A549 (cell line): ENCODE measurements around the gene KIF16B. TPM values are rescaled to one million over a fixed set of nuclear protein-coding genes. Genes with fewer than 3 reads are reported as not detected.

ENCODE experiments used
- BHLHE40 ChIP-seq: IDR thresholded peaks from 2 replicates; pipeline ENCODE4 v1.6.1; 2012; ENCODE audit warnings: low read depth, low read length, inconsistent platforms
- CHD2 ChIP-seq: fragments of 150-350 bp; IDR thresholded peaks from 2 replicates; pipeline ENCODE4 v1.6.1; 2014; ENCODE audit warnings: low read length; ENCODE audit not compliant: partially characterized antibody
- CHD4 ChIP-seq: fragments of 200-600 bp; sonication (generic); IDR thresholded peaks from 2 replicates; pipeline ENCODE4 v1.6.1; 2016; ENCODE audit warnings: antibody characterized with exemption, mild to moderate bottlenecking, borderline replicate concordance
- EHF ChIP-seq: fragments of 250-450 bp; sonication (Bioruptor Pico); IDR thresholded peaks from 2 replicates; pipeline ENCODE4 v1.5.0; 2020; ENCODE audit warnings: mild to moderate bottlenecking
- EHMT2 ChIP-seq: fragments of 200-600 bp; sonication (generic); IDR thresholded peaks from 2 replicates; pipeline ENCODE4 v1.6.1; 2016; ENCODE audit warnings: antibody characterized with exemption, low read depth, mild to moderate bottlenecking, moderate library complexity
- ELK1 ChIP-seq: fragments of 150-350 bp; IDR thresholded peaks from 2 replicates; pipeline ENCODE4 v1.6.1; 2014; ENCODE audit warnings: low read depth, mild to moderate bottlenecking, low read length
- EP300 ChIP-seq, 2 experiments: fragments of >200 bp; sonication (Bioruptor Twin); formaldehyde crosslinking; IDR thresholded peaks; 2 replicates in 1 of 2; 3 replicates in 1 of 2; pipeline ENCODE4 v1.6.1; 2016 to 2017
- FOSL2 ChIP-seq, 2 experiments: fragments of 450-650 bp in 1 of 2; fragments of >200 bp in 1 of 2; sonication (Bioruptor Twin) in 1 of 2; formaldehyde crosslinking; IDR thresholded peaks; 2 replicates each; pipeline versions ENCODE4 v1.5.0 to v1.6.1; 2016 to 2020; ENCODE audit warnings: mild to moderate bottlenecking in 1 of 2, moderate library complexity in 1 of 2
- HES2 ChIP-seq: fragments of >200 bp; sonication (Bioruptor Twin); formaldehyde crosslinking; IDR thresholded peaks from 2 replicates; pipeline ENCODE4 v1.6.1; 2016
- HOXA7 ChIP-seq: fragments of 250-450 bp; sonication (Bioruptor Pico); IDR thresholded peaks from 2 replicates; pipeline ENCODE4 v1.5.0; 2020; ENCODE audit warnings: mild to moderate bottlenecking, moderate library complexity
- HOXB5 ChIP-seq: fragments of 250-450 bp; sonication (Bioruptor Pico); IDR thresholded peaks from 2 replicates; pipeline ENCODE4 v1.5.0; 2020; ENCODE audit warnings: mild to moderate bottlenecking, moderate library complexity
- JUN ChIP-seq, 2 experiments: fragments of >200 bp; sonication (Bioruptor Twin); formaldehyde crosslinking; IDR thresholded peaks; 2 replicates in 1 of 2; 3 replicates in 1 of 2; pipeline ENCODE4 v1.6.1; 2016 to 2017
- JUNB ChIP-seq: fragments of >200 bp; sonication (Bioruptor Twin); formaldehyde crosslinking; IDR thresholded peaks from 2 replicates; pipeline ENCODE4 v1.6.1; 2016
- KDM1A ChIP-seq: fragments of 200-600 bp; sonication (generic); IDR thresholded peaks from 2 replicates; pipeline ENCODE4 v1.6.1; 2016; ENCODE audit warnings: low read depth, mild to moderate bottlenecking
- MAX ChIP-seq: IDR thresholded peaks from 2 replicates; pipeline ENCODE4 v1.6.1; 2012
- MAZ ChIP-seq: fragments of 150-350 bp; IDR thresholded peaks from 2 replicates; pipeline ENCODE4 v1.6.1; 2014; ENCODE audit warnings: antibody characterized with exemption, low read depth, low read length, borderline replicate concordance
- NFE2L2 ChIP-seq: fragments of 150-350 bp; conservative IDR thresholded peaks from 2 replicates; pipeline ENCODE4 v1.6.1; 2014; ENCODE audit warnings: low read length
- NPAS2 ChIP-seq: fragments of 250-450 bp; sonication (Bioruptor Pico); IDR thresholded peaks from 2 replicates; pipeline ENCODE4 v1.8.0; 2022; ENCODE audit warnings: mild to moderate bottlenecking, moderate library complexity, borderline replicate concordance
- NR3C1 ChIP-seq: fragments of >200 bp; sonication (Bioruptor Twin); formaldehyde crosslinking; IDR thresholded peaks from 3 replicates; pipeline ENCODE4 v1.6.1; 2017
- PBX3 ChIP-seq: IDR thresholded peaks from 2 replicates; pipeline ENCODE4 v1.6.1; 2012
- PHF8 ChIP-seq: fragments of 200-600 bp; sonication (generic); IDR thresholded peaks from 2 replicates; pipeline ENCODE4 v1.6.1; 2016; ENCODE audit warnings: low read depth, mild to moderate bottlenecking, antibody characterized with exemption, moderate library complexity, borderline replicate concordance
- POLR2A ChIP-seq: IDR thresholded peaks from 2 replicates; pipeline ENCODE4 v1.6.1; 2012; ENCODE audit warnings: mild to moderate bottlenecking, low read length
- POLR2AphosphoS2 ChIP-seq: conservative IDR thresholded peaks from 2 replicates; pipeline ENCODE4 v1.6.1; 2012; ENCODE audit warnings: low read length, improper control_type of control experiment, inconsistent platforms
- RAD21 ChIP-seq, 2 experiments: fragments of >200 bp in 1 of 2; sonication (Bioruptor Twin) in 1 of 2; formaldehyde crosslinking in 1 of 2; IDR thresholded peaks in 1 of 2; conservative IDR thresholded peaks in 1 of 2; 2 replicates in 1 of 2; 3 replicates in 1 of 2; pipeline ENCODE4 v1.6.1; 2012 to 2018; ENCODE audit warnings: inconsistent platforms in 1 of 2
- RARB ChIP-seq: fragments of 250-450 bp; sonication (Bioruptor Pico); IDR thresholded peaks from 2 replicates; pipeline ENCODE4 v1.8.0; 2021; ENCODE audit warnings: mild to moderate bottlenecking, moderate library complexity
- REST ChIP-seq: fragments of 200-600 bp; sonication (generic); IDR thresholded peaks from 2 replicates; pipeline ENCODE4 v1.6.1; 2016; ENCODE audit warnings: antibody characterized with exemption, mild to moderate bottlenecking, moderate library complexity
- RFX5 ChIP-seq: fragments of 450-650 bp; IDR thresholded peaks from 2 replicates; pipeline ENCODE4 v1.7.1; 2014; ENCODE audit warnings: antibody characterized with exemption, mild to moderate bottlenecking, moderate library complexity
- RNF2 ChIP-seq: fragments of 200-600 bp; sonication (generic); IDR thresholded peaks from 2 replicates; pipeline ENCODE4 v1.6.1; 2016; ENCODE audit warnings: low read depth, mild to moderate bottlenecking, antibody characterized with exemption, moderate library complexity, borderline replicate concordance
- SREBF2 ChIP-seq: fragments of 450-650 bp; IDR thresholded peaks from 2 replicates; pipeline ENCODE4 v1.6.1; 2014; ENCODE audit warnings: mild to moderate bottlenecking, moderate library complexity
- ZNF302 ChIP-seq: fragments of 250-450 bp; sonication (Bioruptor Pico); IDR thresholded peaks from 2 replicates; pipeline ENCODE4 v1.9.0; 2021; ENCODE audit warnings: inconsistent platforms, mild to moderate bottlenecking, moderate library complexity
- polyA plus RNA-seq, 4 experiments: library from polyadenylated mRNA; depleted of rRNA in 3 of 4; stranded (reverse); fragments of >200 nt; fragmentation: RNase III in 1 of 4; extraction: RNeasy Plus Mini Kit Qiagen cat#74134 plus additional on column Dnase treatment in 1 of 4; gene quantifications; 2 replicates in 3 of 4; 3 replicates in 1 of 4; pipeline ENCODE4 v1.2.3, GENCODE V29; 2011 to 2017

The KIF16B gene
- polyA plus RNA-seq, 2 of the 4 experiments (the other 2 are of a cell fraction): 14.1 to 23.3 TPM

GRCh38 chr20:16573001-16573965 lies at the start of gene KIF16B (continued):
- TF ChIP-seq REST (no peak), NR3C1 (no peak), HOXA7 (CRISPR knock-in tag) (no peak), MAX (peak; percentile 95), NFE2L2 (no peak), MAZ (peak; percentile 95; the same call in 1 of the 2 replicates), PHF8 (peak; percentile 55), RFX5 (peak; percentile 64), CHD4 (peak; percentile 99), POLR2AphosphoS2 (no peak), NPAS2 (CRISPR knock-in tag) (no peak), BHLHE40 (no peak), ZNF302 (no peak), CHD2 (no peak), HES2 (no peak), ELK1 (no peak), EP300 (IDR thresholded peaks at IDR 0.05) (no peak), HOXB5 (CRISPR knock-in tag) (no peak), SREBF2 (no peak), RARB (no peak), JUNB (no peak), JUN (IDR thresholded peaks at IDR 0.05) (peak; percentile 62 to 87; a peak in 4 of 5 replicates), FOSL2 (IDR thresholded peaks at IDR 0.05) (no peak), FOSL2 (CRISPR knock-in tag; IDR thresholded peaks at IDR 0.05) (no peak), RNF2 (no peak), RAD21 (conservative IDR thresholded peaks at IDR 0.05 in 1 of 2, IDR thresholded peaks at IDR 0.05 in 1 of 2) (peak in 1 of 2 experiments; percentile 19; a peak in 3 of 5 replicates), KDM1A (peak; percentile 100), POLR2A (peak; percentile 82), EHF (CRISPR knock-in tag) (no peak), EHMT2 (no peak), PBX3 (no peak)
